Nephron progenitor cell (in vitro differentiated cells): ENCODE measurements around the gene PDE8A.

ENCODE experiments used
- DNase-seq: peaks from one replicate; pipeline ENCODE4 v3.0.0; 2021
- H3K27ac Mint-ChIP-seq: 2 replicates; pipeline ENCODE4 v1.8.0; 2021; ENCODE audit warnings: mild to moderate bottlenecking, moderate library complexity, mixed read lengths
- H3K27me3 Mint-ChIP-seq: 2 replicates; pipeline ENCODE4 v1.8.0; 2021; ENCODE audit warnings: mild to moderate bottlenecking, low read depth, mixed read lengths; ENCODE audit not compliant: poor library complexity
- H3K36me3 Mint-ChIP-seq: 2 replicates; pipeline ENCODE4 v1.8.0; 2021; ENCODE audit warnings: low read depth, mixed read lengths
- H3K4me1 Mint-ChIP-seq: 2 replicates; pipeline ENCODE4 v1.8.0; 2021; ENCODE audit warnings: mixed read lengths
- H3K4me3 Mint-ChIP-seq: 2 replicates; pipeline ENCODE4 v1.8.0; 2021; ENCODE audit warnings: mild to moderate bottlenecking, moderate library complexity, mixed read lengths
- H3K9me3 Mint-ChIP-seq: 2 replicates; pipeline ENCODE4 v1.8.0; 2021; ENCODE audit warnings: mild to moderate bottlenecking, moderate library complexity, mixed read lengths
- TF ChIP-seq, protein P1 (sequence below): fragments of 200-600 bp; sonication (generic); IDR thresholded peaks from 2 replicates; pipeline ENCODE4 v1.5.0; 2021; ENCODE audit warnings: antibody characterized with exemption

PDE8A gene

DNA sequence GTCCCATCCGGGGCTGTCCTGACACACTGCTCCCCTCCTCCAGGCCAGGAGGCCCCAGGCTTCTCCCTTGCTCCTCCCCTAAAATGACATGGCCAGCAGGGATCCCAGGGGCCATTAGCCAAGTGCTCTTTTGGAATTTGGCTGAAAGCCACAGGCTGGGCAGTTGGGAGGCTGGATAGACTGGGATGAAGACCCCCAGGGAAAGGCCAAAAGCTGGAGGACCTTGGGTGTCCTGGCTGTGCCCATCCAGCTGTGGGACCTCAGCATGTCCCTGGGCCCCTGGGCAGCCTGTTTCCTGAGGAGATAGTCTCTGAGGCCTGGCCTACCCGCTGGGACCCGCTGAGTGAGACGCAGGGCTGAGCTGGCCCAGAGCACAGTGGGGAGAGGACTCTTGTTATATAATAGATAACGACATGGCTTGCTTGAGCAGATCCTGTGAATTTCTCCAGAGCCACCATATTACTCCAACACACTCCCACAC, 5.7 kb upstream of the PDE8A start:
- peaks cover 31% of the 10 kb centered on the region for H3K4me1 Mint-ChIP-seq
- H3K27me3 Mint-ChIP-seq, result peaks cover 57% of the 10 kb centered on the region
- no peaks in the 10 kb centered on the region for H3K9me3 Mint-ChIP-seq
- H3K36me3 Mint-ChIP-seq, result no peaks in the 10 kb centered on the region
- no peak overlapping the region for H3K4me3 Mint-ChIP-seq
- H3K27ac Mint-ChIP-seq, result no peak overlapping the region
- no peak for DNase-seq
- TF ChIP-seq, protein P1, sequence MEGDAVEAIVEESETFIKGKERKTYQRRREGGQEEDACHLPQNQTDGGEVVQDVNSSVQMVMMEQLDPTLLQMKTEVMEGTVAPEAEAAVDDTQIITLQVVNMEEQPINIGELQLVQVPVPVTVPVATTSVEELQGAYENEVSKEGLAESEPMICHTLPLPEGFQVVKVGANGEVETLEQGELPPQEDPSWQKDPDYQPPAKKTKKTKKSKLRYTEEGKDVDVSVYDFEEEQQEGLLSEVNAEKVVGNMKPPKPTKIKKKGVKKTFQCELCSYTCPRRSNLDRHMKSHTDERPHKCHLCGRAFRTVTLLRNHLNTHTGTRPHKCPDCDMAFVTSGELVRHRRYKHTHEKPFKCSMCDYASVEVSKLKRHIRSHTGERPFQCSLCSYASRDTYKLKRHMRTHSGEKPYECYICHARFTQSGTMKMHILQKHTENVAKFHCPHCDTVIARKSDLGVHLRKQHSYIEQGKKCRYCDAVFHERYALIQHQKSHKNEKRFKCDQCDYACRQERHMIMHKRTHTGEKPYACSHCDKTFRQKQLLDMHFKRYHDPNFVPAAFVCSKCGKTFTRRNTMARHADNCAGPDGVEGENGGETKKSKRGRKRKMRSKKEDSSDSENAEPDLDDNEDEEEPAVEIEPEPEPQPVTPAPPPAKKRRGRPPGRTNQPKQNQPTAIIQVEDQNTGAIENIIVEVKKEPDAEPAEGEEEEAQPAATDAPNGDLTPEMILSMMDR, result no peak

DNA sequence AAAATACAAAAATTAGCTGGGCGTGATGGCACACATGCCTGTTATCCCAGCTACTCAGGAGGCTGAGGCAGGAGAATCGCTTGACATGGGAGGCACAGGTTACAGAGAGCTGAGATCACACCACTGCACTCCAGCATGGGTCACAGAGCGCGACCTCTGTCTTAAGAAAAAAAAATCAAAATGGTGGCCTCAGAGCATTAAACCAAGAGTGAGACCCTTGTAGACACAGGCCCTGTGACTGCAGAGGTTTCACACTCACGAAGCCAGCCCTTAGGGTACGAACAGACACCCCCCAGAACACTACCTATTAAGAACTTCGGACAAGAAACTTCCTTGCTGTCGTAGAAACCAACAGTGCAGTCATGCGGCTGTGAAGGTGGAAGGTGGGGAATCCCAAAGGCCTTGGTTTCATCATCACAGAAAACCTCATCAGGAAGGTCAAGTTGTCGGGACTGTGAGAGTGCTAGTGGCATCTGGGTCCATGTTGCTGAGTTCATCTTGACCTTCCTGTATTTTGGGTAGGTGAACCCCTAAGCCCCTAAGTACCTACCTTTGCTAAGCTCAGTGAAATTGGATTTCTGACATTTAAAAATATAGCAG, 4.8 kb upstream of the PDE8A start:
- peaks cover 53% of the 10 kb centered on the region for H3K27me3 Mint-ChIP-seq
- H3K27ac Mint-ChIP-seq, result no peak overlapping the region
- TF ChIP-seq, protein P1, result no peak
- no peaks in the 10 kb centered on the region for H3K36me3 Mint-ChIP-seq
- H3K4me3 Mint-ChIP-seq, result no peak overlapping the region
- H3K4me1 Mint-ChIP-seq, result peaks cover 31% of the 10 kb centered on the region
- no peak for DNase-seq
- no peaks in the 10 kb centered on the region for H3K9me3 Mint-ChIP-seq

DNA sequence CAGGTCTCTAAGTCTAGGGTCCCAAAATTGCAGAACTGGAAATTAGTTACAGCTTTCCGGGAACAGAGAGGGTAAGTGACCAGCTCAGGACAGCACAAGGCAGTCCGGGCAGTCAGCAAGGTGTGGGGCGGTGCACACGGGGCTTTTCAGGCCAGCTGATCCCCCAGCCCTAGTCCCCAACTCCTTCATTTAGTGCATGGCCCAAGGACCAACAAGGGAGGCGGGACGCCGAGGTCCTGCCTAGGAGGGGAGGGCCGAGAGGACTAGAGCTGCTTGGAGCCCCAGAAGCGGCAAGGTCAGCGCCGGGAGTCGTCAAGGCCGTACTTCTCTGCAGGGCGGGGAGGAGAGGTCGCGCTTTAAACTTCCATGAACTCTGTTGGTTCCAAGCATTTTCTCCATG, 2.0 kb upstream of the PDE8A start:
- TF ChIP-seq, protein P1, result no peak
- no peaks in the 10 kb centered on the region for H3K36me3 Mint-ChIP-seq
- peaks cover 68% of the 10 kb centered on the region for H3K27me3 Mint-ChIP-seq
- peak overlapping the region; percentile 85 for H3K4me3 Mint-ChIP-seq
- H3K9me3 Mint-ChIP-seq, result no peaks in the 10 kb centered on the region
- H3K4me1 Mint-ChIP-seq, result peaks cover 22% of the 10 kb centered on the region
- DNase-seq, result peak; percentile 47
- H3K27ac Mint-ChIP-seq, result no peak overlapping the region

DNA sequence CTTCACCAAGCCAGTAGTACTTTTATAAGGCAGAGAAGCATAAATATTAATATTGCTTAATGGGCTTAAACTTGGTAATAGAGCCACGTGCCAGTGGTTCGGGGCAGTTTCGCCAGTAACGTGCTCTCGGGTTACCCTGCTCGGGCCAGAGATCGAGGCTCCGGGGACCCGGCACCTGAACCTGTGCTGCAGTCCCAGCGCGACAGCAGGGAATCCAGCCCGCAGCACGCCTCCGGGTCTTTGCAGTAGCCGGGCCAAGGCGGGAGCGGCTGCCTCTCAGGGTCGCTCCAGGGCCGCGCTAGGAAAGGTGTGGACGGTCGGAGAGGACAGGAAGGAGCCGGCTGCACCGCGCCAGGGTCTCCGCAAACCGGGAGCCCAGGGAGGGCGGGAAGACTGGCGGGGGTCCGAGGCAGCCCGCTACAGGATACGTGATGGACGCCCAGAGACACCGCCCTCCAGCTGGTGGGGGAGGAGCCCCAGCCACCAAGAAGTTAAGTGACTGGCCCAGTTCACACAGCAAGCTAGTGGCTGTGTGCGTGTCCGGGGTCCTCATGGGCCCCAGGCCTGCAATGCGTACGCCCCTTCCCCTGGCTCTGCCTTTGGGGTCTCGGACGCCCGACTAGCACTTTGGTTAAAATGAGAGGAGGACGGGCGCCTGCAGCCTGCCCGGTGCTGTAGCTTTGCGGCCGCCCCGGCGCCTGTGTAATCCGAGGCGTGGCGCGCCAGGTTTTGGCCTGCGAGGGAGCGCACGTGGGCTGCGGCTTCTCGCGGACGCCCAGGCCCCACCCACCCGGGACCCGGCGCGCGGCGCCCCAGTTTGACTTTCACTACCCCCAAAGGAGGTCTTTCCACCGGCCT, 1.2 kb upstream of the PDE8A start:
- H3K9me3 Mint-ChIP-seq, result no peaks in the 10 kb centered on the region
- peak overlapping the region; percentile 85 for H3K4me3 Mint-ChIP-seq
- no peak overlapping the region for H3K27ac Mint-ChIP-seq
- TF ChIP-seq, protein P1, result no peak
- H3K27me3 Mint-ChIP-seq, result peaks cover 75% of the 10 kb centered on the region
- peak; percentile 86 for DNase-seq
- peaks cover 22% of the 10 kb centered on the region for H3K4me1 Mint-ChIP-seq
- no peaks in the 10 kb centered on the region for H3K36me3 Mint-ChIP-seq

DNA sequence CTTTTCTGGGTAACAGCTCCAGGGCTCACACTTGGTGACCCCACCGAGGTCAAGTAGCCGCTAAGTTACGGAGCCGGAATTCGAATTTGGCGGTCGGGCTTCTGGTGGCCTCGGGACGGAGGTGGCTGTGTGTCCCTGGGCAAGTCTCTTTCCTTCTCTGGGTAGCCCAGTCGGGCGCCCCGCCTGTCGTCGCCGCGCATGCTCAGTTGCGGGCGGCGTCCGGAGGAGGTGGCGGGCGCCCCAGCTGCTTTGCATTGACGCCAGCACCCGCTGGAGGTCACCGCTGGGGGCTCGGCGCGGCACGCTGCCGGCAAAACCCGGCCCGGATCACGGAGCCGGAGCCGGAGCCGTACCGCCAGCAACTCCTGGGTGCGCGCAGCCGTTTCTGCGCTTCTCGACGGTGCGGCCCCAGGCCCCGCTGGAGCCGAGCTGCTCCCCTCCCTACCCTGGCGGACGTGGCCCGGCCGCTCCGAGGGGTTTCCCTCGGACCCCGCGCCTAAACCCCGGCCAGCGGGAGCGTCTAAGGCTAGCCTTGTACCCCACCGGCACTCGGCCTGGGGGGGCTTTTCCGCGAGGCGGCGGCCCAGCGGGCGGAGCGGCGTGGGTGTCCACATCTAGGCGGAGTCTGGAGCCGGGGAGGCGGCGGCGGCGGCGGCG, 474 bp upstream of the PDE8A start:
- peak; percentile 93 for DNase-seq
- peak overlapping the region; percentile 76 for H3K4me3 Mint-ChIP-seq
- H3K27ac Mint-ChIP-seq, result no peak overlapping the region
- no peaks in the 10 kb centered on the region for H3K9me3 Mint-ChIP-seq
- H3K36me3 Mint-ChIP-seq, result no peaks in the 10 kb centered on the region
- peaks cover 22% of the 10 kb centered on the region for H3K4me1 Mint-ChIP-seq
- TF ChIP-seq, protein P1, result no peak
- H3K27me3 Mint-ChIP-seq, result peaks cover 79% of the 10 kb centered on the region
